GM04503 (cell line): ENCODE measurements around the gene PHOSPHO1.
"Not testable (repeated sequence)": the region's sequence is repeated elsewhere in the genome, so short reads cannot be mapped to it uniquely, and the experiment has no call there.

Experiments
- DNase-seq: peaks from one replicate; pipeline ENCODE4 v3.0.0-alpha.2; 2012; ENCODE audit warnings: low read depth

The PHOSPHO1 gene

GRCh38 chr17:49191917-49192741 lies 38.5 kb downstream of the PHOSPHO1 start:
- DNase-seq = peak; percentile 57

- no peak for DNase-seq
Measured at GRCh38 chr17:49191409-49191916, 39.1 kb downstream of the PHOSPHO1 start.

DNA sequence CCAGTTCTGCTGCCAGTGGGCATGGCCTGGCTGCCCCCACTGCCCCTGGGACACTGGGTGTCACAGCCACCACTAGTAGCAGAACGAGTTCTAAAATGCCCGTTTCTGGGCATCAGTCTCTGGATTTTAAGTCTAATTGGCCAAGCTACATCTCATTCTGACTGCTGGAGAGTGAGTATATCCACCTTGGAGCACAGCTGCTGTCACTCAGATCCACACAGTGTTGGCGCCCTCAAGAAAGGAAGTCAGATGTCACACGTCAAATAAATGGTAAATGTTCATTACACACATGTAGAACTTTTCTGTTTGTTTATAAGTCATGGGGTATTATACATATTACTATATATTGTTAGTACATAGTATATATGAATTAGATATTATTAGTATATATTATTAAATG lies 39.7 kb downstream of the PHOSPHO1 start:
- DNase-seq = no peak

- no peak for DNase-seq
Measured at GRCh38 chr17:49187301-49187700, 43.3 kb downstream of the PHOSPHO1 start.

- DNase-seq = not testable (repeated sequence)
Measured at GRCh38 chr17:49185381-49185780, 45.2 kb downstream of the PHOSPHO1 start.

- DNase-seq = not testable (repeated sequence)
Measured at GRCh38 chr17:49184522-49184921, 46.1 kb downstream of the PHOSPHO1 start.

- DNase-seq = no peak
Measured at GRCh38 chr17:49183801-49184200, 46.8 kb downstream of the PHOSPHO1 start.

GRCh38 chr17:49183341-49183740 lies 47.2 kb downstream of the PHOSPHO1 start:
- DNase-seq = no peak

GRCh38 chr17:49180998-49181635 lies 49.5 kb downstream of the PHOSPHO1 start:
- DNase-seq = no peak

GRCh38 chr17:49180303-49180702 lies 50.3 kb downstream of the PHOSPHO1 start:
- no peak for DNase-seq

GRCh38 chr17:49175978-49176377 lies 54.6 kb downstream of the PHOSPHO1 start:
- DNase-seq = not testable (repeated sequence)
